ENCODE results near the gene AP2B1. TPM values are rescaled to one million over a fixed set of nuclear protein-coding genes. Genes with fewer than 3 reads are reported as not detected.
"Not testable (repeated sequence)": the region's sequence is repeated elsewhere in the genome, so short reads cannot be mapped to it uniquely, and the experiment has no call there.

Gene AP2B1
- polyA plus RNA-seq, 4 donors: 117 to 136 (median 121) TPM

DNA sequence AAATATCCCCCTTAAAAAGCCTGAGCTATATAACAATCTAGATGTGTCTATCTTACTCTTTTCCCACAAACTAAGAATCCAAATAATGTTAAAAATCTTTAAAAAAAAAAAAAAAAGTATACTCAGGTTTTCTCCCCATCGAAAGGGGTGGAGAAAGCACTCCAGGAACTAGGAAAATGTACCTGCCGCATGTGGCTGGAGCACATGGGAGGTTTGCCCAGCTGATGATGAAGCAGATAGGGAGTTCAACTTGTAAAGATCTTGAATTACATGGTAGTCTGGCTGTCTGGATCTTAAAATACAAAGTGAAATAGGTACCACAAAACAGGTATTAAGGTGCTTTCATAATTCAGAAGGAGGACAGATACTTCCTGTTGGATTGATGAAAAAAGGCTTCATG lies 17.7 kb upstream of the AP2B1 start:
- DNase-seq (ENCODE audit: low read depth in 4 of 4, low spot score in 2 of 4): no peak

DNA sequence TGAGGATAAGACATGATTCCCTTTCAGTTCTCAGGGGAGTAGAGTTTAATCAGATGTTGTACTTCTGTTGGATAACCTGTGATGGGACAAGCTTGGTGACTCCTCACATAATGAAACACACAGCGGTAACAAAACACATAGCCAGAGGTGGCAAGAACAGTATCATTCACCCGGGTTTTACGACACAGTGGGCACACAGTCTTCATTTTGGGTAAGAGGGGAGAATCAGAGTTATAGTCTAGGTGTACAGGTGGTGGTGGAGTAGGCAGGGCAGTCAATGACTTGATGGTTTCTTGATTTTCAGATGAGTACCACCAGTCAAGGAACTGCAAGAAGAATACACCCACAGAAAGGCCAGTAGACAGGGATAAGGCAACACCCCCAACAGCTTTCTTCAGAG lies 11.4 kb upstream of the AP2B1 start:
- no peak for DNase-seq (ENCODE audit: low read depth in 4 of 4, low spot score in 2 of 4)

DNA sequence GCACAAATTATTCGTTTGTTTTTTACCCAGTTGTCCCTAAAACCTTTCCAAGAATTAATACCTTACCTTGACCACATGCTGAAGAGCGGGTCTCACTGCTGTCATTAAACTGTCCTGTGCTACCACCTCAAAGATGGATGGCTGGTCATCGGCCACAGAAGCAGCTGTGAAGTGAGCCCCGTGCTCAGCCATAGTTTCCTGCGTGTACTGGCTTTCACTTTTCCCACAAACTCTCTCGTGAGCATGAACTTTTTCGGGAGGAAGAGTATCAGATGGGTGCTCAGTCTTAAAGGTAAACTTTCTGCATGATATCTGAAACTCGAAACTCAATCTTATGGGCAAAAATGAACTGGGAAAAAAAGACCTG lies 9.3 kb upstream of the AP2B1 start:
- no peak for DNase-seq (ENCODE audit: low read depth in 4 of 4, low spot score in 2 of 4)

DNA sequence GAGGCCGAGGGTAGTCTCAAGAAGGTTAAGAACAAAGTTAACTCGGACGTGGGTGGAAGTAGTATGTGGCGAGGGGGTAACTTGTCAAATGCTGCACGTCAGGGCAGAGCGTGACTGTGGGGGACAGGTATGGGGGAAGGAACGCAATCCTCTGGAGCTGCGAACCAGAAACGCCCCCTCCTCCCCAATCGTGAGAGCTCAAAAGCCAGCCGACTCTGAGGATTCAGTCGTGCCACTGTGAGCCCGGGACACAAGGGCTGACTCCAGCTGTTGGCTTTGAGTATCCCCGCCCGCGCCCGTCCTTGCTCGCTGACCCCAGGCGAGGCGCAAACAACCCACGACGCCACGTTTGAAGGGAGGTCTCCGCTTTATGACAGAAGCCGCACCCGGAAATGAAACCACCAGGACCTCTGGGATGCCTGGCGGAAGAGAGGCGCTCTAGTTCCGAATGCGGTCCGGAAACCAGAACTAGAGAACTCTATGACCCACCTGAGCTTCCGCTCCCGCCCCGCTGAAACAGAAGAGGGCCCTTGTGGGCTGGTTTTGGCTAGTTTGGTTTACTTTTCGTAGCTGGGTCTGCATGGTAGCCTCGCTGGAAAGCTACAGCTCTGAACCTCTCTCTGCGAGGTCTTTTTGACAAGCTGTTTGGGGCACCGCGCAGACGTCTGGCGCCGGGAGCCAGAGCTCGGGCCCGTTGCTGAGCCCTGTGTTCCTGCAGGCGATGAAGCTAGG lies 8.8 kb upstream of the AP2B1 start, which contains the start of gene PEX12:
TSS of gene PEX12 (minus strand) at position 375 of the 732 bp plus-strand sequence. CDS start 550 bp downstream, outside the sequence.
- DNase-seq (ENCODE audit: low read depth in 4 of 4, low spot score in 2 of 4): peak in 3 of 4 donors; percentile 83 to 91 (median 90)

DNA sequence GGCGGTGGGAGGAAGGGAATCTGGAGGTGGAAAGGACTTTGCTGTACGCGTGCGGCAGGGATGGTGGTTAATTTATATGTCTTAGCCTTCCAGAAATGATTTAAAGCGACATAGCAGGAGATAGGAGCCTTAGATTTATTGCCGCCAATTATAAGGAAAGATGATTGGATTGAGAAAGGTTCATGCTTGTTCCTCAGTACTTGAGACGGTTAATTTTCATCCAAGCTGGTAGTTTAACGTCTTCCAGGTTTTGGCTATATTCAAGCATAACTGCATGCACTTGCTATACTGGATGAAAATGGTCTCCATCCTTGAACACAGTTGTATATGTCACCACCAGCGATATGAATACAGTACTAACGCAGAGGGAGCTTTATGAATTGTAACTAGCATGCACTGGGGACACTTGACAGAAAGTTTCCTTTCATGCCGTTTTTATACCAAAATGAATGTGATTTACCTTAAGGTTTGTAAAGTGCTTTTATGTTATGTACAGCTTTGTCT lies 8.1 kb upstream of the AP2B1 start:
- DNase-seq (ENCODE audit: low read depth in 4 of 4, low spot score in 2 of 4): no peak

DNA sequence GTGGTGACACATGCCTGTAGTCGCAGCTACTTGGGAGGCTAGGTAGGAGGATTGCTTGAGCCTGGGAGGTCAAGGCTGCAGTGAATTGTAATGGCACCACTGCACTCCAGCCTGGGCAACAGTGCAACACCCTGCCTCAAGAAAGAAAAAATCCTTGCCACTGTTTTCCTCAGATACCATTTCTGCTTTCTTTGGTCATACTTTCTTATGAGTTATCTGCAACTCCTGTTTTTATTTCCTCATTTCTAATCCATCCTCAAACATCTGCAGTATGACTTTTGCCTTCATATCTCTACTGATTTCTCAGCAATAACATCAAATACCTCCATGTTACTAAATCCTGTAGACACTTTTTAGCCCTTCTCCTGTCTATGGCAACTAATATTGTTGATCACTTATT lies 3.1 kb upstream of the AP2B1 start:
- DNase-seq (ENCODE audit: low read depth in 4 of 4, low spot score in 2 of 4): no peak

DNA sequence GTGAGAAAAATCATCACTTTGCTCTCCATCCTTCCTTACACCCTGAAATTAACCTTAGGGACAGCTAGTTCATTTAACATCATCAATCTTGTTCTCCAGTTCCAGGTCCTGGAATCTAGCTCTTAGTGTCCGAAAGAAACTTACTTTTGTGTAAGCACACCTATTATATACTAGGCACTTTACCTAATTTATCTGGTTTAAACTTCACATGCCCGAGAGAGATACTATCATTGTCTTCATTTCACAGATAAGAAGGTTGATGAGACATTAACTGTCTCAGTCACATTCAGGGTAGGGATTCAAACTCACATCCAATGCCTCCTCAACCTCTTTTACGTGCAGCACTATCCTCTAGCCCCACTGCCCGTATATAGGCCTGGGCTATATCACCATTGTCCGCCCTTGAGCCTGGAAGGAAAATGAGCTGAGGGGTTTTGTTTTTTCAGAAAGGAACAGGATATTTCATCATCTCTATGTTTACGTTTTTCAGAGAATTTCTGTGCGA lies 501 bp upstream of the AP2B1 start:
- no peak for DNase-seq (ENCODE audit: low read depth in 4 of 4, low spot score in 2 of 4)

DNA sequence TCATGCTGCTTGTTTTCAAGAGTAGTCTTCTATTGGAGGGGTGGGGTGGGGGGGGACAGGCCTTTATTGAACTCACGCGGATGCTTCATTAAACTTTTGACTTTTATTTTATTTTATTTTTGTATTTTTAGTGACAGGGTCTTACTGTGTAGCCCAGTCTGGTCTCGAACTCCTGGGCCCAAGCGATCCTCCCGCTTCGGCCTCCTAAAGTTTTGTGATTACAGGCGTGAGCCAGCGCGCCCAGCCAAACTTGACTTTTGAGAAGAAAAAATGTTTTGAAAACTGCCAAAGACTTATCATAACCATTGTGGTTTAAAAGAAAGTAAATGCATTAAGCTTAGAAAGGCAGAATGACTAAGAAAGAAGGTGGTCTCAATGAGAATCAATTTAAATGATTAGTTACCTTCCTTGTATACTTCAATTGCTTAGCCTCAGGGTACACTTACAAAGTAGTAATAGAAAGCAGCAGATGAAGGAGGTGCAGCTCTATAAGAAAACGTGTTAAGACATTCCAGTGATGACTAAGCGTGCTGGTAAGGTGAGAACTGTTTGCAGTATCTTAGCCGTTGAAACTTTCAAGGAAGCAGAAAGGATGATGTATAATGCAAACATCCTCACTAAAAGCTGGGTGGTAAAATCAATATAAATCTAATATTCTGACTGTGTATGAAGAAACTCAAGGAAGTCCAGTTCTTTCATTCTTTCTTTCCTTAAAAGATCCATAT lies 1.2 kb downstream of the AP2B1 start:
- DNase-seq (ENCODE audit: low read depth in 4 of 4, low spot score in 2 of 4): no peak

DNA sequence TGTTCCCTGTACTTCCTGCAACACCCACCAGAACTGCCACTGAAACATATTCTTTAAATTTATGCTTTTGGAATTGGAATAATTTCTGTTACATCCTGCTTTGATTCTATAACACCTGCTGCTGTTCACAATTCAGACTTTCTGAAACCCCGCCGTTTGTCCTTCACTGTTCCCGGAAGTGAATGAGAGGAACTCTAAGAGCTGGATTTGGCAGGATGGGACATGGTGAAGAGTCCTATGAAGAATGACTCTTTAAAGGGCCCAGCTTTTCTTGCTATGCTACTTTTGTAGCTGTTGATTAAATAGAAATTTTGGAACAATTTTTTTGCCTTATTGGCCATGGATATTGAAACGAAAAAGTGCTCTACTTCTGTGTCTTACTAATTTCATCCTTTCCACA lies 8.9 kb downstream of the AP2B1 start:
- no peak for DNase-seq (ENCODE audit: low read depth in 4 of 4, low spot score in 2 of 4)

DNA sequence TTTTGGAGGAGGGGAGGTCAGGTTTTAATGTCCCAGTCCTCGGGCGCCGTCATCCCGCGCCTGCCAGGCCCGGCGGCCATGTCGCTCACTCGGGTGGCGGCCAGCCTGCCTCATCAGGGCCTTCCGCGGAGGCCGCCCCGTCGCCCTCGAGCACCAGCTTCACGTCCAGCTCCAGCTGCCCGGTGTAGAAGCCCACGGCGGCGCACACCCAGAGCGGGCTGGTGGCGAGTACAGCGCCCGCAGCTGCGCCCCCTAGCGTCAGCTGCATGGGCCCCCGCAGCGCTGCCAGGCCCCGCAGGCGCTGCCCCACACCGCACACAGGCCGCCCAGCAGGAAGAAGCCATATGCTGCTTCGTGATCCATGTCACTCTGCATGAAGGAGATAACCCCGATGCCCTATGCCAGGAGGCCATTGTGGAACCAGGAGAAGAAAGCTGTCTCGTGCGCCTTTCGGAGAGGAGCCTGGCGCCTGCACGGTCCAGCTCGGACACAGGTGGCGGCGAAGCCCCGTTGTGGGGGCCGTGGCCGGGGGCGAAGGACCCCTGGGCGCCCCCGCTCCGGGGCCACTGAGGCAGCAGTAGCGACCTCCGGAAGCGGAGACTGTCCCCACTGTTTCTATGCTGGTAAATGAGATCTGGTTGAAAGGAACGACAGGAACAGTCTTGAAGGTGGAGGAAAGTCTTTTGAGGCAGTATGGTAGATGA lies 9.6 kb downstream of the AP2B1 start:
- no peak for DNase-seq (ENCODE audit: low read depth in 4 of 4, low spot score in 2 of 4)

DNA sequence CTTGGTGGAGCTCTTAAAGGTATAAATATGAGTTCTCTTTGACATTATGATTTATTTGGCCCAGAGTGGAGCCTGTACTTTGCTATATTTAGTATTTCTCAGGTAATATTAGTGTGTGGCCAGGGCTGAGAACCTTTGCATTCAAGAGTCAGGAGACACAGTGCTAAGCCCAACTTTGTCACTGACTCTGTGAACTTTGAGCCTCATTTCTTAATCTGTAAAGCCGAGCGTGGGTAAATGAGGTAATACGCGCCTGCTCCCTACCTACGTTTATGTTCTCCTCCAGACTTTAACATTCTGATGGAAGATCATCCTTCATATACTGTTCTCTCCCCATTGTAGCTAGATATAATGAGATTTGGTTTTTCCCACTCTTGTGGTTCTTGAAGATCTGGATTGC lies 10.5 kb downstream of the AP2B1 start:
- DNase-seq (ENCODE audit: low read depth in 4 of 4, low spot score in 2 of 4): no peak

DNA sequence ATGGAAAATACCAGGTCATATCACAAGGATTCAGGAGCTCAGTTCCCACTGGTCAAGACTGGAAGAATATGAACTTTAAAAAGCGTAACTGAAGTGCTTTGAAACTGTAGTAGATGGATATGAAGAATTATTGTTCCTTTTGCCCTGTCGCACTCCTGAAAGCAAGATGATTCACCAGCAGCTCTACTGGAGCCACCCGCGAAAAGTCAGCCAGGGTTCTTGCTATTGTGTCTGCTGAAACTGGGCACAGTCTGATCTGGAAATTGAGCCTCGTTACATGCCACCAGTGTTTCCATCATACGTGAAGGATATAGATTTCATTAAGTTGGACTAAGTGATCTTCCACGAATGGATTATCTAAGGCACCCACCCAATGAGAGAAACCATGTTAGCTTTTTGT lies 16.6 kb downstream of the AP2B1 start:
- DNase-seq (ENCODE audit: low read depth in 4 of 4, low spot score in 2 of 4): no peak

DNA sequence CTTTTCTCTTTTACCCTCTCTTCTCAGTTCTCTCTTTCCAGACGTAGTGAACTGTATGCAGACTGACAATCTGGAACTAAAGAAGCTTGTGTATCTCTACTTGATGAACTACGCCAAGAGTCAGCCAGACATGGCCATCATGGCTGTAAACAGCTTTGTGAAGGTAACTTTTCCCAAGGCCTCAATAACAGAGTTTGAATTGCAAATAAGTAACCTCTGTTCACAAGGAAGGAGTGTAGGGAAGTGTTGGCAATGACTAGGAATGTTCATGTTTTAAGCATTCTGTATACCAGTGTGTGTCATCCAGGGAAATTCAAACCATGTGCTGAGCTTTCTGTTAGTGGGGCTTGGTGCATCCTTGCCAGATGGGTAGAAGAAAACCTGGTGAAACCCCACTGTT lies 18.6 kb downstream of the AP2B1 start:
- DNase-seq (ENCODE audit: low read depth in 4 of 4, low spot score in 2 of 4): no peak

DNA sequence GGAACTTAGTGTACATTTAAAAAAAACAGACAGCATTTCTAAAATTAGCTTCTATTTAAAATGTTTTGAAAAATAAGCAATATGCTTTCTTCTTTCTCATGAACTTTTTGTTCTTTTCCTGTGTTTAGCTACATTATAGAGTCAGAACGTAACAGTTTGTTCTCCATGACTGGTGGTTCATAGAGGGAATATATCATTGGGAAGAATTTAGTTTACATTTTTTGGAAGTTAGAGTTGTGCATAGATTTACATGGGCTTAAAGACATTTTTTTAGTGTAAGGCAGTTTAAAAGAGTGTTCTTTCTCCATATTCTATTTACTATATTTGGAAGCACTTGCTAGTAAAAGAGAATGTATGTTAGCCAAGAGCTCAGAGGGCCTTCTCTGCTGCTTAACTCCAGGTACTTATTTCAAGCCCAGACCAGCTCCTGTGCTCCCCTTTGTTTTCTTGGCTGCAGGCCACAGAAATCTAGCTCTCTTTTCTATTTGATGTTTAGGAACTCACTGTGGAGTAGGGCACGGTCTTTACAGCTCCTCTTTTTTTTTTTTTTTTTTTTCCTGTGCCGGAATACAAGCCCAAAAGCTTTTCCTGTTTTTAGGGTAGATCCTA lies 20.2 kb downstream of the AP2B1 start:
- DNase-seq (ENCODE audit: low read depth in 4 of 4, low spot score in 2 of 4): no peak

DNA sequence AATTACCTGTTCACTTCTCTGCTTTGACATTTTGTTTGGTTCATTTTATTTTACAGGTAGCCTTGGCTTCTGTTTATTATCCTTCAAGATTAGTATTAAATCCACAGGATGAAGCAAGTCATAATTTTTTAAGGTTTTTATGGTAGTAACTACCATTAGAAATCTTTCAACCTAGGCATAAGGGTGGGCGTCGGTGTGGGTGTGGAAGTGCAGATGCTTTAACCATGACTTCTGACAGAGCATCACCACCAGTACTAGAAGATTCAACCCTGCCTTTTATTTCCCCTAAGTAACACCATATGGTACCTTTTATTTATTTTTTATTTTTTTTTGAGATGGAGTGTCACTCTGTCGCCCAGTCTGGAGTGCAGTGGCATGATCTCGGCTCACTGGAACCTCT lies 22.7 kb downstream of the AP2B1 start:
- DNase-seq (ENCODE audit: low read depth in 4 of 4, low spot score in 2 of 4): no peak

DNA sequence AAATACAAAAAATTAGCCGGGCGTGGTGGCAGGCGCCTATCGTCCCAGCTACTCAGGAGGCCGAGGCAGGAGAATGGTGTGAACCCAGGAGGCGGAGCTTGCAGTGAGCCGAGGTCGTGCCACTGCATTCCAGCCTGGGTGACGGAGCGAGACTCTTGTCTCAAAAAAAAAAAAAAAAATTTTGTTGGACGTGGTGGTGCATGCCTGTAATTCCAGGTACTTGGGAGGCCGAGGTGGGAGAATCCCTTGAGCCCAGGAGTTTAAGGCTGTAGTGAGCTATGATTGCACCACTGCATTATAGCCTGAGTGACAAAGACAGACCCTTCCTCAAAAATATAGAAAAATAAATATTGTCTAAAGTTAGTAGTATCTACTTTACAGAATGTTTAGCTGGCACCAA lies 23.6 kb downstream of the AP2B1 start:
- DNase-seq (ENCODE audit: low read depth in 4 of 4, low spot score in 2 of 4): not testable (repeated sequence)

DNA sequence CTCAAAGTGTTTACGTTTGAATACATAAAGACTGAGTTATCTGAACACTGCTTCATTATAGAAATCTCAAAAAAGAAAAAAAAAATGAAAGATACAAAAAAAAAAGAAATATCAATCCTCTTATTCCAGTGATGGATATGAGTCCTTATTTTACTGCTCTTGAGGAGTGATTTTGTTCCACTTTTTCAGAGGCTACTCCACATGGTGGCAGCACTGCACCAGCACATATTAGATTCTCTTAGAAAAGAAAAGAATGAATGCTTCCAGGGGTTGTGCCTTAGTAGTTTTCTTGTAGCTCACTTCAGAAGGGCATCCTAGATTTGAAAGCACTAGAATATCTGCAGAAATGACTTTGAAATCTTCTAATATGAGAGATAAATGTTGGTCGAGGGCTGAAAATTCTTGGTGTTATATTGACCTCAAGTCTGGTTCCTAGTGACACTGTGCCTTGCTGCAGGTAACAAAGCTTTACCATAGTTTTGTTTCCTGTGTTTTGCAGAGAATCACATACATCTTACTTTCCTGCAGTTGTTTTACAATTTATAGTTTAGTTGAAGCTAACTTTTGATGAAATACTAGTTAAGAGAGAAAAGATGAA lies 25.9 kb downstream of the AP2B1 start:
- peak in 1 of 4 donors; percentile 29 for DNase-seq (ENCODE audit: low read depth in 4 of 4, low spot score in 2 of 4)

DNA sequence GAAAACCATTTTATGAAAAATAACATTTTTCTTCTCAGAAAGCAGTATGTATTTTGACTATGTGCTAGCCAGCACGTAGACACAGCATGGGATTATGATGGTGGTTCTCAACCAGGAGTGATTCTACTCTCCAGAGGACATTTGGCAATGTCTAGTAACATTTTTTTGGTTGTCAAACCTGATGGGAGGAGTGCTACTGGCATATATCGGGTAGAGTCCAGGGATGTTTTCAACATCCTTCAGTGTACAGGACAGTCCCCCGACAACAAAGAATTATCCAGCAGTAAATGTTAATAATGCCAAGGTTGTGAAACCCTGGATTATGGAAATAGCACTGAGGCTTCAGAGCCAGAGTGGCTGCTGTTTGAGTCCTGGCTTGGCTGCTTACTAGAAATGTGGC lies 27.7 kb downstream of the AP2B1 start:
- no peak for DNase-seq (ENCODE audit: low read depth in 4 of 4, low spot score in 2 of 4)

DNA sequence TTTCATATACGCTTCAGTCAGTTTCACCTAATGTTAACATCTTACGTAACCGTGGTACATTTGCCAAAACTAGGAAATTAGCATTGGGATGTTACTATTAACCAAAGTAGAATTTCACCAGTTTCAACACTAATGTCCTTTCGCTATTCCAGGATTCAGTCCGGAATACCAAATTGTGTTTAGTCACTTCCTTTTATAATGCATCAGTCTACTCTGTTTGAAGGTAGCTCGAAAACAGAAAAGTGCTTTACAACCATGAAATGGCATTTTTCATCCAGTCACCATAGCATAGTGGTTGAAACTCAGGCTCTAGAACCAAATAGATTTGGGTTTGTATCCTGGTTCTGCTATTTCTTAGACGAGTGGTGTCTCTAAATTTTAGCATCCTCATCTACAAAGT lies 29.4 kb downstream of the AP2B1 start:
- no peak for DNase-seq (ENCODE audit: low read depth in 4 of 4, low spot score in 2 of 4)

DNA sequence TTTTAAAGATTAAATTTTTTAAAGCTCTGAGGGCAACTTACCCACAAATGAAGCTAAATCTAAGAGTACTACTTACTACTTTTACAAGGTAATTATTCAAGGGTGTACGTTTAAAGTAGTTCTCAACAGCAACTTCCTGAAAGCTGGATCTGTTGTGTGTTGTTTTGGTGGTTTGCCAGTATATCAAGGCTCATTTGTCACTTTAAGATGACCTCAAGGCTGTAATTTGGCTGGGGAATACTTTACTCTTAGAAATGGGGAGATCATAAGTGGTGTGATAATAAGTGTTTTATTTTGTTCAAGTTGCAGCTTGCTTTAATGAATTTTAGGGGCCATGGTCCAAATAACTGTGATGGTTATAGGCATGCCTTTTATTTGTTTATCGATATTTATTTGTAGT lies 30.4 kb downstream of the AP2B1 start:
- DNase-seq (ENCODE audit: low read depth in 4 of 4, low spot score in 2 of 4): no peak
